ENCODE measurements around the gene ISM2.

ISM2 gene

GRCh38 chr14:77424862-77425261 lies 73.8 kb downstream of the ISM2 start:
- no peaks in the 10 kb centered on the region for H3F3A ChIP-seq (ENCODE audit: insufficient read depth, low read length)
- H3K4me3 ChIP-seq (ENCODE audit: low read length) = no peak overlapping the region
- H4K20me1 ChIP-seq (ENCODE audit: insufficient read depth, low read length) = no peaks in the 10 kb centered on the region
- no peaks in the 10 kb centered on the region for H3K9me2 ChIP-seq (replicated peaks; ENCODE audit: insufficient read depth, low read length)
- DNase-seq = no peak
- no peaks in the 10 kb centered on the region for H3K36me3 ChIP-seq (replicated peaks; ENCODE audit: insufficient read depth, low read length)
- H3K27me3 ChIP-seq (replicated peaks; ENCODE audit: insufficient read depth, low read length) = no peaks in the 10 kb centered on the region
- no peaks in the 10 kb centered on the region for H3K9me3 ChIP-seq (replicated peaks; ENCODE audit: insufficient read depth, low read length)
- H3K4me2 ChIP-seq (ENCODE audit: low read depth, low read length) = no peak overlapping the region
- no peak overlapping the region for H3K9ac ChIP-seq (ENCODE audit: low read length)
- TF ChIP-seq CTCF (IDR thresholded peaks at IDR 0.05; ENCODE audit: low read length) (no peak), EZH2 (optimal IDR thresholded peaks at IDR 0.05; ENCODE audit: low read depth, low read length) (no peak), EZH2phosphoT487 (IDR thresholded peaks at IDR 0.05; ENCODE audit: low read length) (no peak)
- H3K4me1 ChIP-seq (ENCODE audit: low read length) = no peaks in the 10 kb centered on the region
- H3K79me2 ChIP-seq (ENCODE audit: low read length) = no peaks in the 10 kb centered on the region
- H2AFZ ChIP-seq (ENCODE audit: low read length) = no peak overlapping the region
- H3K27ac ChIP-seq (ENCODE audit: low read length) = no peak overlapping the region

Data from MM.1S (cell line).